ENCODE data around the gene FAR1.
"Not testable (repeated sequence)": the region's sequence is repeated elsewhere in the genome, so short reads cannot be mapped to it uniquely, and the experiment has no call there.

FAR1 gene, protein sequence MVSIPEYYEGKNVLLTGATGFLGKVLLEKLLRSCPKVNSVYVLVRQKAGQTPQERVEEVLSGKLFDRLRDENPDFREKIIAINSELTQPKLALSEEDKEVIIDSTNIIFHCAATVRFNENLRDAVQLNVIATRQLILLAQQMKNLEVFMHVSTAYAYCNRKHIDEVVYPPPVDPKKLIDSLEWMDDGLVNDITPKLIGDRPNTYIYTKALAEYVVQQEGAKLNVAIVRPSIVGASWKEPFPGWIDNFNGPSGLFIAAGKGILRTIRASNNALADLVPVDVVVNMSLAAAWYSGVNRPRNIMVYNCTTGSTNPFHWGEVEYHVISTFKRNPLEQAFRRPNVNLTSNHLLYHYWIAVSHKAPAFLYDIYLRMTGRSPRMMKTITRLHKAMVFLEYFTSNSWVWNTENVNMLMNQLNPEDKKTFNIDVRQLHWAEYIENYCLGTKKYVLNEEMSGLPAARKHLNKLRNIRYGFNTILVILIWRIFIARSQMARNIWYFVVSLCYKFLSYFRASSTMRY

GRCh38 chr11:13668102-13668956 lies at the start of gene FAR1:
Gene FAR1 (plus strand): TSS chr11:13668668. CDS start chr11:13694766, 26,098 bp downstream.
- intact Hi-C loops (cut with DNase I): loop anchor here (5.0 kb wide), 1 partner anchor 289 kb away; no protein-coding TSS in a partner anchor
- peak; percentile 94 to 100 (median 99) for DNase-seq

- DNase-seq: no peak
- intact Hi-C loops (cut with DNase I): no loop called here
Observed at GRCh38 chr11:13620063-13620462, 48.4 kb upstream of the FAR1 start.

DNA sequence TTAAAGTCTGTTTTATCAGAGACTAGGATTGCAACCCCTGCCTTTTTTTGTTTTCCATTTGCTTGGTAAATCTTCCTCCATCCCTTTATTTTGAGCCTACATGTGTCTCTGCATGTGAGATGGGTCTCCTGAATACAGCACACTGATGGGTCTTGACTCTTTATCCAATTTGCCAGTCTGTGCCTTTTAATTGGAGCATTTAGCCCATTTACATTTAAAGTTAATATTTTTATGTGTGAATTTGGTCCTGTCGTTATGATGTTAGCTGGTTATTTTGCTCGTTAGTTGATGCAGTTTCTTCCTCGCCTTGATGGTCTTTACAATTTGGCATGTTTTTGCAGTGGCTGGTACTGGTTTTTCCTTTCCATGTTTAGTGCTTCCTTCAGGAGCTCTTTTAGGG lies 41.6 kb upstream of the FAR1 start:
- intact Hi-C loops (cut with DNase I): not testable (repeated sequence)

DNA sequence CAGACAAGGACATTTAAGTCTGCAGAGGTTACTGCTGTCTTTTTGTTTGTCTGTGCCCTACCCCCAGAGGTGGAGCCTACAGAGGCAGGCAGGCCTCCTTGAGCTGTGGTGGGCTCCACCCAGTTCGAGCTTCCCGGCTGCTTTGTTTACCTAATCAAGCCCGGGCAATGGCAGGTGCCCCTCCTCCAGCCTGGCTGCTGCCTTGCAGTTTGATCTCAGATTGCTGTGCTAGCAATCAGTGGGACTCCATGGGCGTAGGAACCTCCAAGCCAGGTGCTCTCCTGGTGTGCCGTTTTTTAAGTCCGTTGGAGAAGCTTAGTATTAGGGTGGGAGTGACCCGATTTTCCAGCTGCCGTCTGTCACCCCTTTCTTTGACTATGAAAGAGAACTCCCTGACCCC lies 39.8 kb upstream of the FAR1 start:
- intact Hi-C loops (cut with DNase I); DNase-seq: not testable (repeated sequence)

More for the DNA sequence above, 41.6 kb upstream of the FAR1 start:
- DNase-seq: not testable (repeated sequence)

GRCh38 chr11:13629779-13630178 lies 38.7 kb upstream of the FAR1 start:
- intact Hi-C loops (cut with DNase I): no loop called here
- DNase-seq: no peak

- intact Hi-C loops (cut with DNase I): no loop called here
- no peak for DNase-seq
Observed at GRCh38 chr11:13635290-13635689, 33.2 kb upstream of the FAR1 start.

GRCh38 chr11:13635804-13636203 lies 32.7 kb upstream of the FAR1 start:
- DNase-seq: no peak
- intact Hi-C loops (cut with DNase I): no loop called here

DNA sequence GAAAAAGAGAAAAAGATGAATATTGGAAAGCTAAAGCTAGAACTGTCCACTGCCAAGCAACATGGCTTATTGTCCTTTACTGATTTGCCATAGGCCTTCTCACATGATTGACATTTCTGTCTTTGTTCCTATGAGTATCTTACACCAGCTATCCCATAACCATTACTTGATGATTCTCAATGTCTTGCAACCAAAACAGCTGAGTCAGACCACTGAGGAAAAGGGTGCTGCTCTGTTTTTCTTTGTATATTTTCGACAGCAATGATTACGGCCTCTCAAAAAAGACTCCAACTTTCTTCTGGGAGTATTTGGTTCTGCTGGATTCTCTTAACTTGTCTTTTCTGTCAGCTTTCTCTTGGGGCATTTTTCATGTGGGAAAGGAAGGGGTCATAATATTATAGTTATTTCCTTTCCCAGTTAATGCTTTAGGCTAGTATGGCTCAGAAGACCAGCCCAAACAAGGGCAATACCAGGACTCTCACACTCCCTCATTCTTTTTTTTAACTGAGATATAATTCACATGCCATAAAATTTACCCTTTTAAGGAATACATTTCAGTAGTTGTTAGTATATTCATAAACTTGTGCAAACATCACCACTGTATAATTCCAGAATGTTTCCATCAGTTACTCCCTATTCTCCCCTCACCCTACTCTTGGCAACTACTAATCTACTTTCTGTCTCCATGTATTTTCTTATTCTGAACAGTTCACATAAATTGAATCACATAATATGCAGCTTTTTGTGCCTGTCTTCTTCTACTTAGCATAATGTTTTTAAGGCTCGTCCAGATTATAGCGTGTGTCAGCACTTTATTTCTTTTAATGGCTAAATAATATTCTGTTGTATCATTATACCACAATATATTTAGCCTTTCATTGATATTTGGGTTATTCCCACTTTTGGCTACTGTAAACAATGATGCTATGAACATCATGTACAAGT lies 31.1 kb upstream of the FAR1 start:
- DNase-seq: no peak
- intact Hi-C loops (cut with DNase I): no loop called here

- DNase-seq: no peak
- intact Hi-C loops (cut with DNase I): no loop called here
Observed at GRCh38 chr11:13638422-13638821, 30.0 kb upstream of the FAR1 start.

GRCh38 chr11:13644997-13645687 lies 23.3 kb upstream of the FAR1 start:
- DNase-seq: no peak
- intact Hi-C loops (cut with DNase I): no loop called here

DNA sequence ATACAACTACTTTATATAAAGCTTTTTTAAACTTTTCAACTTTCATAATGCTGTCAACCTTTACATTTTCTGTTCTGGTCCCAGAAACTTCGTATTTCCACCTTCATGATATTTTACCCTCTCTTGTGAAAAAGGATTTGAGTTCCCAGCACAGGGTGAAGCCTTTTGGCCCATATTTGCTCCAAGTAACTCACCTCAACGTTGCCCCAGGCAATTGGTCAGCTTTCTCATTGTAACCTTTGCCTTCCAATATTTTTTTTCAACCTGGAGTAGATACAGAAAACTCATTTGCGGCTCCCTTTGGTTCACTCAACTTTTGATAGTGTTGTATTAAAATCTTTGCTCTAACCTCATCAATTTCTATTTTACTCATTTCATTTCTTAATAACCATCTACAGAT lies 21.1 kb upstream of the FAR1 start:
- no peak for DNase-seq
- intact Hi-C loops (cut with DNase I): no loop called here

DNA sequence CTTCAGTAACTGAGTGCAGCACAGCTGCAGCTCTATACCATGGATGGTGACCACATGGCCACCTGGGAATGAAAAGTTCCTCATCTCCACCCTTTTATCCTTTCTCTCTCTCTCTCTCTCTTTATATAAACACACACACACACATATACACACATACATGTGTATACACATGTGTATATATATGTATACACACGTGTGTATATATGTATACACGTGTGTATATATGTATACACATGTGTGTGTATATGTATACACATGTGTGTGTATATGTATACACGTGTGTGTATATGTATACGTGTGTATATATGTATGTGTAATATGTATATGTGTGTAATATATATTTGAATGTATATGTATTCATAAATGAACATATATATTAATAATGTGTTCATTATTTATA lies 18.8 kb upstream of the FAR1 start:
- no peak for DNase-seq
- intact Hi-C loops (cut with DNase I): no loop called here

- DNase-seq; intact Hi-C loops (cut with DNase I): not testable (repeated sequence)
Observed at GRCh38 chr11:13651515-13651914, 17.0 kb upstream of the FAR1 start.

GRCh38 chr11:13661074-13661623 lies 7.3 kb upstream of the FAR1 start:
- DNase-seq: no peak
- intact Hi-C loops (cut with DNase I): no loop called here

DNA sequence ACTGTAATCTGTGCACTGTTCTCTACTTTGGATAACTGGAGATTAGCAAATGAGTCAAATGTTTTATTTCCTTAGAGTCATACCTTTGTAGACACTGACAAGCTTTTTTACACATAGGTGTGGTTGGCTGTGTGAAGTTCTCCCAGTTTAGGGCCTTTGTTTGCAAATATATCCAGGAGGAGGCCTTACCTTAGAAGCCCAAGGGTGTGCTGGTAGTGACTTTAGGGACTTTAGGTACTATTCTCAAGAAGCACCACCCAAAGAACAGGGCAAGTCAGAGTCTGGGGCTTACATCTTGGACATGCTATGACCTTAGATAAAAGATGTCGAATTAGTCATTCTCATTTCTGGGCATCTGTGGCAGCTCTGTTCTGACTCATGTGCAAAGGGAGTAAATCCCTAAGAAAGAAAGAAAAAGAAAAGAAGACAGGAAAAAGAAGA lies 4.8 kb upstream of the FAR1 start:
- DNase-seq: no peak
- intact Hi-C loops (cut with DNase I): no loop called here

GRCh38 chr11:13664351-13664750 lies 4.1 kb upstream of the FAR1 start:
- DNase-seq: no peak
- intact Hi-C loops (cut with DNase I): no loop called here

DNA sequence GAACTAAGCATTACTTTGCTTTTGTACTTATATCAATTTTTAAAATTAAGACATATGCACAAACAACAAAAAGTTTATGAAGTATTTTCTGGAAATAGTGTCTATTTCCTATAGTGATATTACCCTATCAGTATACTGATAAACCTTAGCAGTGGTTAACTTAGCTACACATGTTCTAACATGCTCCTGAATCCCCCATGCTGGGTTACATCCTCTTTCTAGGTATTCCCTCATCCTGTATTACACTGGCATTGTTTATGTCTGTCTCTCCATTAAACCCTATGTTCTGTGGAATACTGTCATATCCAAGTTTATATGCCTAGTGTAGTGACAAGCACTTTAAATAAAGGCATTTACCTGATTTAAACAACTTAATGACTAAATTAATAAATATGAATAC lies 1.8 kb upstream of the FAR1 start:
- intact Hi-C loops (cut with DNase I): loop anchor here (5.0 kb wide), 1 partner anchor 291 kb away; no protein-coding TSS in a partner anchor
- no peak for DNase-seq

- intact Hi-C loops (cut with DNase I): loop anchor here (5.0 kb wide), 1 partner anchor 290 kb away; no protein-coding TSS in a partner anchor
Observed at GRCh38 chr11:13667245-13667644, 1.2 kb upstream of the FAR1 start.

More at GRCh38 chr11:13667245-13667644, 1.2 kb upstream of the FAR1 start:
- DNase-seq: peak in 4 of 42 donors; percentile 7 to 13 (median 12)

Measured in head of caudate nucleus (tissue), 42 donors.